GM19238 (cell line): ENCODE results near the gene CDCA7L.

ENCODE experiments used
- DNase-seq: peaks from one replicate; pipeline ENCODE4 v3.0.0; 2011; ENCODE audit warnings: low spot score; ENCODE audit not compliant: insufficient read length

CDCA7L gene, protein sequence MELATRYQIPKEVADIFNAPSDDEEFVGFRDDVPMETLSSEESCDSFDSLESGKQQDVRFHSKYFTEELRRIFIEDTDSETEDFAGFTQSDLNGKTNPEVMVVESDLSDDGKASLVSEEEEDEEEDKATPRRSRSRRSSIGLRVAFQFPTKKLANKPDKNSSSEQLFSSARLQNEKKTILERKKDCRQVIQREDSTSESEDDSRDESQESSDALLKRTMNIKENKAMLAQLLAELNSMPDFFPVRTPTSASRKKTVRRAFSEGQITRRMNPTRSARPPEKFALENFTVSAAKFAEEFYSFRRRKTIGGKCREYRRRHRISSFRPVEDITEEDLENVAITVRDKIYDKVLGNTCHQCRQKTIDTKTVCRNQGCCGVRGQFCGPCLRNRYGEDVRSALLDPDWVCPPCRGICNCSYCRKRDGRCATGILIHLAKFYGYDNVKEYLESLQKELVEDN

DNA sequence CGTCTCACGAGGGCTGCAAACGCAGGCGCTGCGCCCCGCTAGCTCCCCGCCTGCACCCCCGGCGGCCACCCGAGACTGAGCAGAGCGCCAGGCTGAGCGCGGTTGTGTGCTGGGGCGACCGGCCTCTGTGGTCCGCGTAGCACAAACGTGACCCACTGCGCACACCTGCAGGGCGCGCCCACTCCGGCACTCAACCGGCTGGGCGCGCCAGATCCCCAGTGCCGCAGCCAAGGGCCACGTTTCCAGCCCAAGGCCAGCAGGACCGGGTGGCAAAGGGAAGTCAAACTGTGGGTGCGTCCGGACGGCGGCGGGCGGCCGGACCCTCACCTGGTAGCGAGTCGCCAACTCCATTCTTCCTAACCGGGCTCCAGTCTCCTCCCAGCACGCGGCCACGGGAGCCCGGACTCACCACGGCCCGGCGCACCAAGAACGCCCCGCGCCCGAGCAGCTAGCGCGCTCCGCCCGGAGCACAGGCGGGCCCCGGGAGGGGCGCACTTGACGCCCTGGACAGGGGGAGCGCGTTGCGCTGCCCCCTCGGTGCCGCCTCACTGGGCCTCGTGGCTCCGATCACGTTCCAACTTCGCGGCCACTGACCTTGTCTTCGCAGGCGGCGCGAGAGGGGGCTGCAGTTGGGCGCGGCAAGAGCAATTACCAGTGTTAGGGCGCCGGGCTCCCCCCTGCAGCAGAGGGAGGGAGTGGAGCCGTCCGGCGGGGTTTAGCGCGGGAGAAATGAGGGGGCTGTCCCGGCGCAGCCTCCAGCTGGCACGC is at the start of gene CDCA7L:
TSS of gene CDCA7L (minus strand) at position 446 of the 768 bp plus-strand sequence. CDS start at position 351, 95 bp downstream.
- DNase-seq: peak; percentile 65

DNA sequence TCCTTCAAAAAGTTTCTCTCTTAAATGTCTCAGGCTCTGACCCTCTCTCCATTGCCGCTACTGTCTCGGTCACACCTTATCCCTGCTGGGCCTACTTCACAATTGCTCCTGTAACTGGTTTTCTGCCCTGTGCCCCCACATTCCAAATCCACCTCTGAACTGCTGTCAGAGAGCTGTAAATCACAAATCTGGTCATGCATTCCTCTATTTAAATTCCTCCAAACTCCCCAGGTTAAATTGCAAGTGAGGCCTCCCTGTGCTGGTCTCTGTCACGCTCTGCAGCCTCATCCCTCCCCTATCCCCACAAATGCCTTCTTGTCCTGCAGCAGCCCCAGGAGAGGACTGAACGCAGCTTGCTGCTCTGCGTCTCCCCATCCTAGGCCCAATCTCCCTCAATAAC is 40.4 kb upstream of the CDCA7L start:
- no peak for DNase-seq

DNA sequence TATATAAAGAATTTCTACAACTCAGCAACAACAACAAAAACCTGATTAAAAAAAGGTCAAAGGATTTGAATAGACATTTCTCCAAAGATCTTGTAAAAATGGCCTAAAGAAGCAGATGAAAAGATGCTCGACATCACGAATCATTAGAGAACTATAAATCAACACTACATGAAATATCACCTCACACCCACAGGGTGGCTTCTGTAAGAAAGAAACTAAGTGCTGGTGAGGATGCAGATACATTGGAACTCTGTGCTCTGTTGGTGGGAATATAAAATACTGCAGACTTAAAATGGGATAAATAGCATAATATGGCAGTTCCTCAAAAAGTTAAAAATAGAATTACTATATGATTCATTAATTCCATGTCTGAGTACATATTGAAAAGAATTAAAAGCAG is 38.3 kb upstream of the CDCA7L start:
- no peak for DNase-seq

DNA sequence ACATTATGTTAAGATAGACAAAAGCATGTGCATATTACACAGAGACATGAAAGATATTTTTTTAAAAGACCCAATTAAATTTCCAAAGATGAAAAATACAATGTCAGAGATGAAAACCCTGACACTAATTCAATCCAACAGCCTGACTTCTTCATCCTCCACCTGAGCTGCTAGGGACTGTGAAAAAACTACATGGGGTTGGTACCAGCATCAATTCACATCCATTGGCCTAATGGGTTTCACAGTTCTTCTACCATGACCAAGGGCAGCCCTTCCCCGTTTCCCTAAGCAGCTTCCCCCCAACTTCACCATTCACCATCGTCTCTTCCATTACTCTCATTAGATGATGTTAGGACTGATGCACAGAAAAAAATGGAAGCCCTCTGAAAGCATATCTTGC is 37.4 kb upstream of the CDCA7L start:
- no peak for DNase-seq

DNA sequence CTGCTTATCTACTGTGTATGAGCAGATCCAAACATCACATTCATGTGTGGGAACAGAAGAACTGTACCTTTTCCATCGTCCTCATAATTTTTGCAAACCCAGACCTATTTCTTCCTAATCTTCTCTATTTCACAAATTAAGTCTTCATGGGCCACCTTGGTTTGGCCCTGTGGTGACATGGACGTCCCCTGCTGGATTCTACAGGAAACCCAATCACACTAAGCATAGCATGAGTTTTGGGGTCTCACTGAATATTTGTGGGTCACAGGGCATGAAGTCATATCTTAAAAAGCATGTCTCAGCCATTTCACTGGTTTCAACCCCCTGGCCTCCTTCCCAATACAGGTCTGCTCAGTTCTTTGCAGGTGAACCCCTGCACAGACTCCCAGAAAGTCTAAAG is 35.8 kb upstream of the CDCA7L start:
- no peak for DNase-seq

DNA sequence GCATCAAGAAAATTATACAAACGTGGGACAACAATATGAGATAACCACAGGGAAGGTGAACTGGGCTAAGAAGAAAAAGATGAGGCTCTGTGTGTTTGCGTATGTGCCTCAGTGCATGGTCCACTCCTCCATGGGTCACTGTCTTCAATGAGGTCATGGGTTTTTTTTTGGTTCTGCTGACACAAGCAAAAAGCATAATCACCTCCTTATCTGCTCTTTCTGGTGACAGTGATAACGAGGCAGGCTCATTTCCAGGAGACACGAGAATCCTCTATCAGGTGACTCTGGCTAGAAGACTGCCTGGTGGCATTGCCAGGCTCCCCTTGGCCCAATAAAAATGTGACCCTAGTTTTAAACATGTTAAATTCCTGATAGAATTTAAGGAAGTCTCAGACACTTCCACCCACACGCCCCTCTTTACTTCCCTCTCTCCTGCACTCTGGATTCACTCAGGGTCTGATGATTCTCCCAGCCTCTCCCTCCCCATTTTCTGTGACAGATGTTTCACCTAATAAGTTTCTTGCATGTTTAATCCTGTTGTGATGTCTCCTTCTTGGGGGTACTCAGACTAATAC is 35.3 kb upstream of the CDCA7L start:
- no peak for DNase-seq

DNA sequence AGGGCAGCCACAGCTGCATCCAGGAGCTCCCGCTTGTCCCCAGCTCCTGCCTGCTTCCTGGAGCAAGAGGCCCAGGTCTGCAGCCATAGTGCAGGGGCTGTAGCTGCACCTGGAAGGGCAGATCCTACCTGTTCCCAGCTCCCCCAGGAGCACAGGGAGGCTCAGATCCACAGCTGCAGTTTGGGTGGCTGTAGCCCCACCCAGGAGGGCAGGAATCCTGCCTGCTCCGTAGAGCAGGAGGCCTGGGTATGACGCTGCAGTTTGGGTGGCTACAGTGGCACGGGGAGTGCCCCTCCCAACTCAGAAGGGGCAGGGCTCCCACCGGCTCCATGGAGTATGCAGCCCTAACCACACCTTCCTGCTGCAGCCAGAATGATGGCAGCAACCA is 26.7 kb upstream of the CDCA7L start:
- DNase-seq: no peak

DNA sequence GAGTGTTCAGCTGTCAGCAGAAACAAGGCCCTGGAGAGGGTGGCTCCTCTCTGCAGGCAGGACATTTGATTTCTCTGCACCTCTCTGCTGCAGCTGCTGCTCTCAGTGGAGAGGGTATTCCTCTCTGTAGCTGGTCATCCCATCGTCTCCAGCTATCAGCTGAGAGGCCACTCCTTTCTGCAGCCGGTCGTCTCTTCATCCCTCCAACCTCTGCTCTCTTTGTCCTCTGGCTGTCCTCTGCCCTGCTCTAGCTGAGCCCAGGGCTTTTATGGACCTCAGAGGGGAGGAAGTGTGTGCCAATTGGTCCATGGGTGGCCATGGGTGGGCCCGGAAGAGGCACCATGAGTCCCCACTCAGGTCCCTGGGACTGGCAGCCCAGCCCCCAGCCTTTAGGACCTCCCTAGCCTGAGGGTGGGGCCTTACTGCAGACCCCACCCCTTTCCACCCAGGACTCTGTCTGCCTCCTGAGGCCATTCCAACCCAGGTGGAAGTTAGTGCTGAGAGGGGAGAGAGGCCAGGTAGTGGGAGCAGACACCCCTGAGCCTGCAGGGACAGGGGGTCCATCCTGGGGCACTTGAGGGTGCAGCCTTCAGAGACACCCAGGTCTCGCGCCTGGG is 26.2 kb upstream of the CDCA7L start:
- no peak for DNase-seq

DNA sequence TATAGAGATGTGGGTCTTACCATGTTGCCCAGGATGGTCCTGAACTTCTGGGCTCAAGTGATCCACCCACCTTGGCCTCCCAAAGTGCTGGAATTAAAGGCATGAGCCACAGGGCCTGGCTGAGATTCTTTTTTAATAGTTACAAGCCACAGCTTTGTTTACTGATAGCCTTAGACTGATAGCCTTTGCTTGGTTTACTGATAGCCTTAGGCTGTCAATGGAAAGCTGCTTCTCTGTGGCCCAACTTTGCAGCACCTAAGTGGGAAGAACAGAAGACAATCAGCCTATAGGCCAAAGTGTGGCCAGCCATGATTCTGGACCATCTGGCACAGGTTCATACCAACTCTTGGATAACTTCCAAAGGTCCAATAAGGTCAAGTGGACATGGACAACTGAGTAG is 24.1 kb upstream of the CDCA7L start:
- no peak for DNase-seq

DNA sequence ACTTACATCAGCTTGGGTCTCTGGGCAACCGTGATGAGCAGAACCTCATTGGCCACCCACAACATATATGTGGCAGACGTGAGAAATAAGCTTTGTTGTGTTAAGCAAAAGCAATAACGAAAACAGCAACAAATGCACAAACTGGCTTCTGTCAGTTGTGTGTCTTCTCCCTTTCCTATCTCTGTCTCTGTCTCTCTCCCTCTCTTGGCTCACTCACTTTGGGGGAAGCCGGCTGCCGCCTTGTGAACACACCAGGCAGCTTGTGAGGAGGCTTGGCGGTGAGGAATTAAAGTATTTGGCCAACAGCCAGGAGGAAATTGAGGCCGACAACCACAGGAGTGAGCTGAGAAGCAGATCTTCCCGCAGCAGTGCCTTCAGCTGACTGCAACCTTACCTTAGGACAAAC is 21.9 kb upstream of the CDCA7L start:
- no peak for DNase-seq

DNA sequence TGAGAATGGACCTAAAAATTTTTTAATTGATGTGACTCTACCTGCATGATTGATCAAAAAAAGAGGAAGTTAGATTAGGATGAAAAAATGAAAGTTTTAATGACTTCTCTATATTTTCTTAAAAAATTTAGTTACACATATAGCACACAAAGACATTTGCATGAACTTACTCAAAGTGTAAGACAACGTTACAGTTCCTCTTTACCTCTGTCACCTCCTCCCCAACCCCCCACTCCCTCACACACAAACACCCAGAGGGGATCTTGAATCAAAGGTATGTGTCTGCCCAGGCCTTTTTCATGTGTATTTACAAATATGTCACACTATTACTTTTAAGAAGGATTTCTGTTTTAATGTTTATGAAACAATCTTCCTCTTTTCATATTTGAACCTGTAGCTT is 20.6 kb upstream of the CDCA7L start:
- peak; percentile 35 for DNase-seq

DNA sequence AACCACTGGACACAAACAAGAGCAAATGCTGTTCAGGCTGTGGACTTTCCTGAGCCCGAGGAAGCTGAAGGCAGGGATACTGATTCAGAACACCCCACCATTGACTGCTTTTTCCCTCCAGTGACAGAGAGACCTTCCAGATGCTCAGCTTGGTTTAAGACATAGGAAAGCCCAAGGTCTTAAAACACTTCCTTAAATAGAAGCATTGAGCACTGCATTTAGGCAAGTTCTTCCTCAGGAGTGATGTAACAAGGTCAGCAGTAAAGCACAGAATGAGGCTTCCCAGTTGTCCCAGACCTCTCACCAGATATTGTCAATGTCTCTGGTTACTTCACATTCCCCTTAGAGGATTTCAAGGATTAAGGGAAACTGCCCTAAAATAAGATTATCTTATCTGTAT is 19.6 kb upstream of the CDCA7L start:
- no peak for DNase-seq

DNA sequence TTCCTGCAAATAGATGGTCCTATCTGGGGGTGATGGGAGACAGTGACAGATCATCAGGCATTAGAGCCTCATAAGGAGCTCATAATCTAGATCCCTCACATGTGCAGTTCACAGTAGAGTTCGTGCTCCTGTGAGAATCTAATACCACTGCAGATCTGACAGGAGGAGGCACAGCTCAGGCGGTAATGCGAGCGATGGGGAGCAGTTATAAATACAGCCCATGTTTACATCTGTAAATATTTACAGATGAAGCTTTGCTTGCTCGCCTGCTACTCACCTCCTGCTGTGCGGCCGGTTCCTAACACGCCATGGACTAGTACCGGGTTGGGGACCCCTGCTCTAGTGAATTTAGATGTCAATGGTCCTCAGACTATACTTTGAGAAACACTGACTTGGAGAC is 17.0 kb upstream of the CDCA7L start:
- DNase-seq: no peak

DNA sequence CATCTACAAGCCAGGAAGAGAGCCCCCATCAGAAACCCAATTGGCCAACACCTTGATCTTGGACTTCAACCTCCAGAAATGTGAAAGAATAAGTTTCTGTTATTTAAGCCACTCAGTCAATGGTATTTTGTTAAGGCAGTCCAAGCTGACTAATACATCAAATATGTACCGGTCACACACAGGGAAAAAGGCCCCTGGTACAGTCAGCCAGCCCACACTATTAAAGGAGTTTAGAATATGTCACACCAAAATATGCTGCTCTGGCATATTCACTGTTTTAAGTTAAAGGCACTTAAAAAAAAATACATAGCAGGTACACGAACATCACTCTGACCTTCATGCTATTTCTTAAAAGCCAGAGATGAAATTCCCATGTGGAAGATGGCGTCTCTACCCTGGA is 15.2 kb upstream of the CDCA7L start:
- DNase-seq: no peak

DNA sequence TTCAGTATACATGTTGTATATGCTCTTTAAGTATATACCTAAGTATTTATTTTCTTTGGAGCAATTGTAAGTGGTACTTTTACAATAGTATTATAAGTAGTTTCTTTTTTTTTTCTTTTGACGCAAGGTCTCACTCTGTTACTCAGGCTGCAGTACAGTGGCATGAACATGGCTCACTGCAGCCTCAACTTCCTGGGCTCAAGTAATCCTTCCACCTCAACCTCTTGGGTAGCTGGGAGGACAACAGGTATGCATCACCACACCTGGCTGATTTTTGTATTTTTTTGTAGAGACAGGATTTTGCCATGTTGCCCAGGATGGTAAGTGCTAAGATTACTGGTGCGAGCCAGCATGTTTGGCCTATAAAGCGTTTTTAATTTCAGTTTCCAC is 13.7 kb upstream of the CDCA7L start:
- DNase-seq: no peak

DNA sequence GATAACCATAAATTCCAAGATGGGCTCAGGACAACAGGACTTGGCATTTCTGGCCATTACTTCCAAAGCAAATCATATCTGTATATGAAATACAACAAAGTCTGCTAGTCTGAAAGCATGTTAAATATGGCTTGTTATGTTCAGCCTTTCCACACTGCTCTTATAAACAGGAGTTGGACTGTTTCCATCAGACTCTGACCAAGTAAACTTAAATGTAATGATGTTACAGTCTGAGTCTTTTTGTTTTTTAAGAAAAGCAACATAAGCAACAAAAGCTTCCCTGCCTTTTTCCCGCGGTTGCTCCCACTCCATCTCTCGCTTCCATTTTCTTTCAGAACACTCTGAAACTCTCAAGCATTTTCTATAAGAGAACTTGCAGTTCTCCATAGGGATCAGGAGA is 8.1 kb upstream of the CDCA7L start:
- DNase-seq: no peak

DNA sequence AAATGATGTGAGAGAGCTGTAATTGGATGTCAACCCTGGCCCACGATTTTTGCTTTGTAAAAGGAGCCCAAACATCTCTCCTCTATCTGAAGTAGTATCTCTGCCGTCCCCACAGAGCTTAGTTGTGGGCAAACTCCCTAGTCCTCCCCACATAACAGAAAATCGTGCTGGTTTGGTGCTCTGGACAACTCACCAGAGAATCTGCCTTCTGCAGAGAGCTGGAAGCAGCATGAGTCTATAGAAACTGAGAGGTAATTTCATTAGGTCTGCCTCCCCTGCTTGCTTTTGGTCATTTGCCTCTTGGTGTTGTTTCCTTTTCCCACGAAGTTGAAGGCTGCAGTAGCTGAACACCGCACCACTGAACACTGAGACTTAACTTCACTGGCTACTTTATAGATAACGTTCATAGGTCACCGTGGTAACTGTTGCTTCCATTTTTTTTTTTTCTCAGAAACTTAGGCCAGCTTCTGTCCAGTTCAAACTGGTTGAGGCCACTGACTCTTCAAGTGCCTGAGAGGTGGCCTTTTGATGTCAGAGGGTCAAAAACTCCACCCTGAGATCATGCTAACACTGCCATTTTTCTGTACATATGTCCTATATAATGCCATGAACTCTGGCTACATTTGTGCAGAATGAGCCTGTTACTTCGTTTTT is 3.3 kb upstream of the CDCA7L start:
- DNase-seq: no peak

DNA sequence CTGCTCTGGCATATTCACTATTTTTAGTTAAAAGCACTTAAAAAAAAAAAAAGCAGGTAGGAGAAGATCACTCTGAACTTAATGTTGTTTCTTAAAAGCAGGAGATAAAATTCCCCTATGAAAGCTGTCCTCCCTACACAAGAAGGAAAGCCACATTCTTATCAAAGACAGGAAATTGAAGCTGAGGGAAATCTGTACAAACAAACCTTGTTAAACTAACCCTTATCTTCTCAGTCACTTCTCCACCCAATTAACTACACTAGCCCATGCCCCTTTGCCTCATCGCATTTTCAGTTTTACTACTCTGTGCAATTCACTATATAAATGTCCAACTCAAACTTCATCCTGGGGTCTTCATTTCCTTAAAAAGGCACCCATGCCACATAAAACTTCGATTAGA is 2.7 kb upstream of the CDCA7L start:
- no peak for DNase-seq

DNA sequence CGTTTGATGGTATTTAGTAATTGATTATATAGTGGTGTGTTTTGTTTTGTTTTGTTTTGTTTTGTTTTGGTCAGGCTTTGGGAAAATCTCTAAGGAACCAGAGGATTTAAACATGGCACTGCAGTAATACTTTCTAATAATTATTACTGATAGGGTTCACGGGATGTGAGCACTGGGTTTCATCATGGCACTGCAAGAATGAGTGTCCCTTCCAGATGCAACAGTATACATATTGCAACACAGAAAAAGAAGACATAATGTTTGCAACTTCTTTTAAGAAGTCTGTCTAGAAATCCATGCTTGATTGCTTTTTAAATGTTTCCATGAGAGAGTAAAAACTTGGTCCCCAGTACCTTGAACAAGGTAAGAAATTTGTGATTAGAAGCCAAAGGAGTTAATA is 2.2 kb upstream of the CDCA7L start:
- no peak for DNase-seq

DNA sequence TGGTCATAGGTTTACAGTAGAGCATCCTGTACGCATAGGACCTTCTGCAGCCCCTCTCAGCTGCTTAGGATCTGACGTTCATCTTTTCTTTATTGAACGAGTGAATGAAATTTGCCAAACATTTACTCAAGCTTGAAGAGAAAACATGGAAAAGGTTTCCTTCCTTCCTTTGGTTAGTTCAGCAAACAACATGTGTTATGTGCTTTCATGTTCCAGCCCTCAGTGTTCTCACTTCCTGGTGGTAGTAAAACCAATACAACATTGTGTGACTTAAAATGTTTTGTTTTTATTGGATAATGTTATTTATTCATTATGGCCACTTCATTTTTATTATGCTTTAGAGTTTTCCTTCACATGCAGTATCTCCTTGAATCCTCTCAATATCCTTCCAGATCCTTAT is 1.4 kb upstream of the CDCA7L start:
- DNase-seq: no peak

DNA sequence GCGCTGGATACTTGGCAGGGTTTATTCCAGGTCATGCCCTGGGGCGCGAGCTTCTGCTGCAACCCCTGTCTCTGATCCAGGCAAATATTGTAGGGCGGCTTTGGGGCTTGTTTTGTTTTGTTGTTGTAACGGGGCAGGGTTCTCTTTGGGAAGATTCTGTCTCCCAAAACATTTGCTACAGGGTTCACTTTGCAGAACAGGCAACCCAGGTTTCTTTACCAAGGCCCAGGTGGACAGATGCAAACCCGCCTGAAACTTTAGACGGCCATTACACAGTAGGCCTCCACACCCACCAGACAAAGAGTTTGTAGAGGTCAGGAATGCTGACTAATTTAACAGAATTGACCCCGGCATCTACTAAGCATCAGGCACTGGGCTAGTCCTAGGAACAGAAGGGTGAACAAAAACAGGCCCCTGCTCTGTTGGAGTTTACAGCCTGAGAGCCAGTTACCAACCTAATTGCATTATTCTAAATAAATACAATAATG is 567 bp upstream of the CDCA7L start:
- no peak for DNase-seq
